ENCODE data around the gene CCER1. TPM values are rescaled to one million over a fixed set of nuclear protein-coding genes. Genes with fewer than 3 reads are reported as not detected.

CCER1 gene
- total and polyA plus RNA-seq, 2 experiments from 2014 or later = not detected

DNA sequence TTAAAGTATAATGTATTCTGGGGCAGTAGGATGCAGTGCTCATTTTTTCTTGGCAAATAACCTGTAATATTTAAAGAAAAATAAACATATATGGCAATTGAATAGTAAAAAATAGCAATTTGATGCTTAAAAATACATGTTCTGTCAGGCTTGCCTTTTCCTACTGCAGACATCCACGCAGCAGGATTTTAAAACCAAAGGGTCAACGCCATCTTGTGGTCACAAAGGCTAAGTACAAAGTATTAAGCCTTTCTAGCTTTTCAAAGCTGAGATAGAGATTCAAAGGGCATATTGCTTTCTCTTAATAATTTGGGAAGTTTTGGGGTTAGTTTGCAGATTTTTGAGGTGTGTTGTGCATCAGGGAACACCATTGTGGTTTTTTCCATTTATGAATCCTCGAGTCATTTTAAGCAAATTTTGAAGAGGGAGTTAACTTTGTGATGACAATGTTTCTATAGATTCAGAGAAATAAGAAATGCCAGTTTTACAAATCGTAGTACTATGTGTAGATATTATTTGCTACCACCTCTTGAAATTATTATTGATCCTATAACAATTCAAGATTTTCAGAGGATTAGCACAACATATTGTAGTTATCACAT lies 4.7 kb upstream of the CCER1 start:
- ATAC-seq (peak; percentile 56; the same call in 2 of the 3 replicates), DNase-seq (ENCODE audit: low spot score) (peak; percentile 74)
- Histone ChIP-seq H3F3A (replicated peaks; ENCODE audit: low read depth) (no peaks in the 10 kb centered on the region), H2AFZ (no peak overlapping the region), H3K4me1 (ENCODE audit: insufficient read depth) (no peaks in the 10 kb centered on the region), H3K27me3 (ENCODE audit: insufficient read depth) (no peaks in the 10 kb centered on the region), H3K27ac (ENCODE audit: low read depth) (no peak overlapping the region), H3K9me2 (ENCODE audit: insufficient read depth) (no peaks in the 10 kb centered on the region), H3K79me2 (replicated peaks; ENCODE audit: insufficient read depth) (no peaks in the 10 kb centered on the region), H3K36me3 (ENCODE audit: insufficient read depth) (no peaks in the 10 kb centered on the region), H4K20me1 (replicated peaks; ENCODE audit: insufficient read depth) (no peaks in the 10 kb centered on the region), H3K4me3 (no peak overlapping the region), H3K4me2 (no peak overlapping the region)
- Mint-ChIP-seq H3K36me3 (ENCODE audit: low read depth) (no peaks in the 10 kb centered on the region; the same call in 2 of the 3 replicates), H3K4me3 (no peak overlapping the region), H3K27me3 (ENCODE audit: insufficient read depth, low read depth, poor library complexity) (peaks cover 2% of the 10 kb centered on the region), H3K4me1 (no peaks in the 10 kb centered on the region), H3K27ac (no peak overlapping the region), H3K9me3 (no peaks in the 10 kb centered on the region)
- TF ChIP-seq, protein P1, sequence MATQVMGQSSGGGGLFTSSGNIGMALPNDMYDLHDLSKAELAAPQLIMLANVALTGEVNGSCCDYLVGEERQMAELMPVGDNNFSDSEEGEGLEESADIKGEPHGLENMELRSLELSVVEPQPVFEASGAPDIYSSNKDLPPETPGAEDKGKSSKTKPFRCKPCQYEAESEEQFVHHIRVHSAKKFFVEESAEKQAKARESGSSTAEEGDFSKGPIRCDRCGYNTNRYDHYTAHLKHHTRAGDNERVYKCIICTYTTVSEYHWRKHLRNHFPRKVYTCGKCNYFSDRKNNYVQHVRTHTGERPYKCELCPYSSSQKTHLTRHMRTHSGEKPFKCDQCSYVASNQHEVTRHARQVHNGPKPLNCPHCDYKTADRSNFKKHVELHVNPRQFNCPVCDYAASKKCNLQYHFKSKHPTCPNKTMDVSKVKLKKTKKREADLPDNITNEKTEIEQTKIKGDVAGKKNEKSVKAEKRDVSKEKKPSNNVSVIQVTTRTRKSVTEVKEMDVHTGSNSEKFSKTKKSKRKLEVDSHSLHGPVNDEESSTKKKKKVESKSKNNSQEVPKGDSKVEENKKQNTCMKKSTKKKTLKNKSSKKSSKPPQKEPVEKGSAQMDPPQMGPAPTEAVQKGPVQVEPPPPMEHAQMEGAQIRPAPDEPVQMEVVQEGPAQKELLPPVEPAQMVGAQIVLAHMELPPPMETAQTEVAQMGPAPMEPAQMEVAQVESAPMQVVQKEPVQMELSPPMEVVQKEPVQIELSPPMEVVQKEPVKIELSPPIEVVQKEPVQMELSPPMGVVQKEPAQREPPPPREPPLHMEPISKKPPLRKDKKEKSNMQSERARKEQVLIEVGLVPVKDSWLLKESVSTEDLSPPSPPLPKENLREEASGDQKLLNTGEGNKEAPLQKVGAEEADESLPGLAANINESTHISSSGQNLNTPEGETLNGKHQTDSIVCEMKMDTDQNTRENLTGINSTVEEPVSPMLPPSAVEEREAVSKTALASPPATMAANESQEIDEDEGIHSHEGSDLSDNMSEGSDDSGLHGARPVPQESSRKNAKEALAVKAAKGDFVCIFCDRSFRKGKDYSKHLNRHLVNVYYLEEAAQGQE (IDR thresholded peaks at IDR 0.05; ENCODE audit: unreplicated experiment) = no peak
- TF ChIP-seq STAT1 (IDR thresholded peaks at IDR 0.05; ENCODE audit: unreplicated experiment) (no peak), EZH2phosphoT487 (IDR thresholded peaks at IDR 0.05; ENCODE audit: unreplicated experiment) (no peak), ZNF114 (CRISPR knock-in tag; IDR thresholded peaks at IDR 0.05) (no peak)
- TF ChIP-seq, protein P2, sequence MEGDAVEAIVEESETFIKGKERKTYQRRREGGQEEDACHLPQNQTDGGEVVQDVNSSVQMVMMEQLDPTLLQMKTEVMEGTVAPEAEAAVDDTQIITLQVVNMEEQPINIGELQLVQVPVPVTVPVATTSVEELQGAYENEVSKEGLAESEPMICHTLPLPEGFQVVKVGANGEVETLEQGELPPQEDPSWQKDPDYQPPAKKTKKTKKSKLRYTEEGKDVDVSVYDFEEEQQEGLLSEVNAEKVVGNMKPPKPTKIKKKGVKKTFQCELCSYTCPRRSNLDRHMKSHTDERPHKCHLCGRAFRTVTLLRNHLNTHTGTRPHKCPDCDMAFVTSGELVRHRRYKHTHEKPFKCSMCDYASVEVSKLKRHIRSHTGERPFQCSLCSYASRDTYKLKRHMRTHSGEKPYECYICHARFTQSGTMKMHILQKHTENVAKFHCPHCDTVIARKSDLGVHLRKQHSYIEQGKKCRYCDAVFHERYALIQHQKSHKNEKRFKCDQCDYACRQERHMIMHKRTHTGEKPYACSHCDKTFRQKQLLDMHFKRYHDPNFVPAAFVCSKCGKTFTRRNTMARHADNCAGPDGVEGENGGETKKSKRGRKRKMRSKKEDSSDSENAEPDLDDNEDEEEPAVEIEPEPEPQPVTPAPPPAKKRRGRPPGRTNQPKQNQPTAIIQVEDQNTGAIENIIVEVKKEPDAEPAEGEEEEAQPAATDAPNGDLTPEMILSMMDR (conservative IDR thresholded peaks at IDR 0.05; ENCODE audit: low read depth in 2 of 2) = peak; percentile 74 to 75
- TF ChIP-seq, protein P3, sequence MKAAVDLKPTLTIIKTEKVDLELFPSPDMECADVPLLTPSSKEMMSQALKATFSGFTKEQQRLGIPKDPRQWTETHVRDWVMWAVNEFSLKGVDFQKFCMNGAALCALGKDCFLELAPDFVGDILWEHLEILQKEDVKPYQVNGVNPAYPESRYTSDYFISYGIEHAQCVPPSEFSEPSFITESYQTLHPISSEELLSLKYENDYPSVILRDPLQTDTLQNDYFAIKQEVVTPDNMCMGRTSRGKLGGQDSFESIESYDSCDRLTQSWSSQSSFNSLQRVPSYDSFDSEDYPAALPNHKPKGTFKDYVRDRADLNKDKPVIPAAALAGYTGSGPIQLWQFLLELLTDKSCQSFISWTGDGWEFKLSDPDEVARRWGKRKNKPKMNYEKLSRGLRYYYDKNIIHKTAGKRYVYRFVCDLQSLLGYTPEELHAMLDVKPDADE (IDR thresholded peaks at IDR 0.05) = no peak

DNA sequence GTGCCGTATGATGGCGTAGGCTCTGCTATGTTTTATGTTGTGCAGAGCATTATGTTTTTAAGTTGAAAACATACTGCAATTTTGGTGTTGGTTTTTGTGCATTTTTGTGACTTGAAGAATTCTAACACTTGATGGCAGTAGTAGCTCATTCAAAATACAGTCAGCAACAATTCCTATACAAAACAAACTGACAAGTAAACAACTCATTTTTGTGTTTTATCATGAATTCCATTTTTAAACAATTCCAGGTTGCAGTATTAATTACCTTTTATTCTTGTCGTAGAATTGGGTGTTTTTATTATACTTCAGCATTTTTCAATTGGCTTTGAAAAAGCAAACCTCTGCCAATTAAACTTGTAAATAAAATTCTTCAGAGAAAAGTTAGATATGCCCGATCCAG lies 4.1 kb upstream of the CCER1 start:
- DNase-seq (ENCODE audit: low spot score) (no peak), ATAC-seq (no peak)
- no peaks in the 10 kb centered on the region for H3K9me3 Mint-ChIP-seq
- TF ChIP-seq POLR2AphosphoS5 (IDR thresholded peaks at IDR 0.05; ENCODE audit: low read depth) = no peak
- TF ChIP-seq, protein P1 (IDR thresholded peaks at IDR 0.05; ENCODE audit: unreplicated experiment) = no peak
- TF ChIP-seq EZH2 (IDR thresholded peaks at IDR 0.05; ENCODE audit: low read depth, unreplicated experiment) = no peak
- TF ChIP-seq ZNF114 (CRISPR knock-in tag; IDR thresholded peaks at IDR 0.05) = no peak
- TF ChIP-seq JUNB (IDR thresholded peaks at IDR 0.05; ENCODE audit: unreplicated experiment) = no peak
- no peak for TF ChIP-seq NANOG (IDR thresholded peaks at IDR 0.05; ENCODE audit: borderline replicate concordance)
- no peak for TF ChIP-seq CREB1 (CRISPR knock-in tag; IDR thresholded peaks at IDR 0.05; ENCODE audit: low read depth)
- TF ChIP-seq, protein P2 (conservative IDR thresholded peaks at IDR 0.05; ENCODE audit: low read depth in 2 of 2) = no peak; a peak in 1 of 4 replicates

More for the DNA sequence above, 4.1 kb upstream of the CCER1 start:
- no peaks in the 10 kb centered on the region for H3F3A ChIP-seq (replicated peaks; ENCODE audit: low read depth)
- H3K4me2 ChIP-seq = no peak overlapping the region
- Mint-ChIP-seq H3K27ac (no peak overlapping the region), H3K4me3 (no peak overlapping the region), H3K36me3 (ENCODE audit: low read depth) (no peaks in the 10 kb centered on the region; the same call in 2 of the 3 replicates), H3K4me1 (no peaks in the 10 kb centered on the region), H3K27me3 (ENCODE audit: insufficient read depth, low read depth, poor library complexity) (peaks cover 2% of the 10 kb centered on the region)
- H3K27me3 ChIP-seq (ENCODE audit: insufficient read depth) = no peaks in the 10 kb centered on the region
- H3K27ac ChIP-seq (ENCODE audit: low read depth) = no peak overlapping the region
- H3K36me3 ChIP-seq (ENCODE audit: insufficient read depth) = no peaks in the 10 kb centered on the region
- H2AFZ ChIP-seq = no peak overlapping the region
- no peaks in the 10 kb centered on the region for H3K9me2 ChIP-seq (ENCODE audit: insufficient read depth)
- no peak overlapping the region for H3K4me3 ChIP-seq
- no peaks in the 10 kb centered on the region for H4K20me1 ChIP-seq (replicated peaks; ENCODE audit: insufficient read depth)
- no peaks in the 10 kb centered on the region for H3K79me2 ChIP-seq (replicated peaks; ENCODE audit: insufficient read depth)
- no peaks in the 10 kb centered on the region for H3K4me1 ChIP-seq (ENCODE audit: insufficient read depth)
